Activated naive CD8-positive, alpha-beta T cell (primary cell): Measurements from ENCODE around the gene ACSM5.
"Not testable (repeated sequence)": the region's sequence is repeated elsewhere in the genome, so short reads cannot be mapped to it uniquely, and the experiment has no call there.

Experiments
- H3K27ac Mint-ChIP-seq: one replicate; pipeline ENCODE4 v1.8.0; 2021; ENCODE audit warnings: mixed read lengths
- H3K27me3 Mint-ChIP-seq: one replicate; pipeline ENCODE4 v1.8.0; 2021; ENCODE audit warnings: mixed read lengths
- H3K36me3 Mint-ChIP-seq: one replicate; pipeline ENCODE4 v1.8.0; 2021; ENCODE audit warnings: mixed read lengths
- H3K4me1 Mint-ChIP-seq: one replicate; pipeline ENCODE4 v1.8.0; 2021; ENCODE audit warnings: low read depth, mixed read lengths
- H3K4me3 Mint-ChIP-seq: one replicate; pipeline ENCODE4 v1.8.0; 2021; ENCODE audit warnings: mild to moderate bottlenecking, mixed read lengths
- H3K9me3 Mint-ChIP-seq: one replicate; pipeline ENCODE4 v1.8.0; 2021; ENCODE audit warnings: low read depth, mixed read lengths

The ACSM5 gene

GRCh38 chr16:20421748-20422147 is 12.4 kb downstream of the ACSM5 start:
- H3K4me3 Mint-ChIP-seq, H3K9me3 Mint-ChIP-seq: not testable (repeated sequence)

GRCh38 chr16:20423772-20424128 is 14.4 kb downstream of the ACSM5 start:
- H3K27me3 Mint-ChIP-seq, H3K4me1 Mint-ChIP-seq, H3K4me3 Mint-ChIP-seq, H3K36me3 Mint-ChIP-seq, H3K9me3 Mint-ChIP-seq, H3K27ac Mint-ChIP-seq: not testable (repeated sequence)

More at GRCh38 chr16:20421748-20422147, 12.4 kb downstream of the ACSM5 start:
- H3K36me3 Mint-ChIP-seq, H3K27ac Mint-ChIP-seq, H3K4me1 Mint-ChIP-seq, H3K27me3 Mint-ChIP-seq: not testable (repeated sequence)

DNA sequence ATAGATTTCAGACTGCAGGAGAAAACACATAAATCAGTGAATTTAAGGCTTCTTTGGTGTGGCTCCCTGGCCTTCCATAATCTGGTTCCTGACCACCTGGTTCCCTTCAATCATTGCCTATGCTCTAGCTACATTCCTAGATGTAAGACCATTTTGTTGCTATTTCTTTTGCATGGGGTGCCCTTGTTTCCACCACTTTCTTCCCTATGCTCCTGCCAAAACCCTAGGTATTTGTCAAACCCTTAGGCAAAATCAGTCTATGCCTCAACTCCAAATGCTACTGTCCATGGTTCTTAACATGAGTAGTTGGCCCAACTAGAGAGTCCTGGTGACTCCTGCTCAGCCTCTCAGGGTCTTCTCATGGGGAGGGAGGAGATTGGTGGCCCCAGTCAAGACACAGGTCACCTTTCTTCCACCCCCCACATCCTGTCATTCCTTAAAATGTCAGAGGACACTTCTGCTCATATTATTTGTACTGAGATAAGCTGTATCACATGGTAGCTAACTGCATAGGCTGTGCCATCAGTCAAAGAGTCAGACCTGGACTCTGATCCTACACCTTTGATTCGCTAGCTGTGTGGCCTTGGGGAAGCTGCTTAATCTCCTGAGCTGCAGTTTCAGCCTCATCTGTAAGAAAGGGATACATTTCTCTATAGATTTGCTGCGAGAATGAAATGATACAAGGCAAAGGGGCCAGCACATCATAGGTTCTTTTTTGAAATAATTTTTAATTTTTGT is 15.0 kb downstream of the ACSM5 start:
- no peaks in the 10 kb centered on the region for H3K4me1 Mint-ChIP-seq
- no peaks in the 10 kb centered on the region for H3K9me3 Mint-ChIP-seq
- peaks cover 2% of the 10 kb centered on the region for H3K27me3 Mint-ChIP-seq
- no peak overlapping the region for H3K27ac Mint-ChIP-seq
- no peak overlapping the region for H3K4me3 Mint-ChIP-seq
- H3K36me3 Mint-ChIP-seq: no peaks in the 10 kb centered on the region

DNA sequence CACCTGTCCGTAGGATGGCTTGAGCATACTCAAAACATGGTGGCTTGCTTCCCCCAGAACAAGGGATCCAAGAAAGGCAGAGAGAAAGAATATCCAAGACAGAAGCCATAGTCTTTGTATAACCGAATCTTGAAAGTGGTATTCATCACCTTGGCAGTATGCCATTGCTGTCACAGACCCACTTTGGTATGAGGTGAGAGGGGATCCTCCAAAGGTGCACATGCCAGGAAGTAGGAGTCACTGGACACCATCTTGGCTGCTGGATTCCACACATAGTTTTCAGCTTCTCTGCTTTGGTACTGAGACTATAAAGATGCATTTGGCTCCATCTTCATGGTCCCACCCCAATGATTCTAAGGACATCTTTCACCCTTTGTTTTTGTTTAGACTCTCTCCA is 18.1 kb downstream of the ACSM5 start:
- H3K27ac Mint-ChIP-seq, H3K27me3 Mint-ChIP-seq, H3K9me3 Mint-ChIP-seq, H3K36me3 Mint-ChIP-seq, H3K4me1 Mint-ChIP-seq, H3K4me3 Mint-ChIP-seq: not testable (repeated sequence)

- not testable (repeated sequence) for H3K36me3 Mint-ChIP-seq, H3K4me3 Mint-ChIP-seq, H3K27ac Mint-ChIP-seq, H3K4me1 Mint-ChIP-seq, H3K27me3 Mint-ChIP-seq, H3K9me3 Mint-ChIP-seq
Observed at GRCh38 chr16:20429499-20429898, 20.2 kb downstream of the ACSM5 start.

DNA sequence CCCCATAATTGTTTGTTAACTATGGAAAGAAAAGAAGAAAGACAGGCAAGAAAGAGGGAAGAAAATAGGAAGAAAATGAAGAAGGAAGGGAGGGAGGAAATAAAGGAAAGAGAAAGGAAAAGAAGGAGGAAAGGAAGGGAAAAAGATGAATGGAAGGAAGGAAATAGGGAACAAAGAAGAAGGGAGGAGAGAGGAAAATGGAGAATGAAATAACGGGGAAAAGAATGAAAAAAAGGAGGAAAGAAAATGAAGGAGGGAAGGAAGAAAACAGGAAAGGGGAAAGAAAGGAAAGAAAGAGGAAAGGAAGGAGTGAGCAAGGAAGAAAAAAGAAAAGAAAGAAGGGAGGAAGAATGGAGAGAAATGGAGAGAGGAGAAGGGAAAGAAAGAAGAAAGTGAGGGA is 21.1 kb downstream of the ACSM5 start:
- not testable (repeated sequence) for H3K4me3 Mint-ChIP-seq, H3K9me3 Mint-ChIP-seq, H3K27me3 Mint-ChIP-seq, H3K4me1 Mint-ChIP-seq, H3K27ac Mint-ChIP-seq, H3K36me3 Mint-ChIP-seq

DNA sequence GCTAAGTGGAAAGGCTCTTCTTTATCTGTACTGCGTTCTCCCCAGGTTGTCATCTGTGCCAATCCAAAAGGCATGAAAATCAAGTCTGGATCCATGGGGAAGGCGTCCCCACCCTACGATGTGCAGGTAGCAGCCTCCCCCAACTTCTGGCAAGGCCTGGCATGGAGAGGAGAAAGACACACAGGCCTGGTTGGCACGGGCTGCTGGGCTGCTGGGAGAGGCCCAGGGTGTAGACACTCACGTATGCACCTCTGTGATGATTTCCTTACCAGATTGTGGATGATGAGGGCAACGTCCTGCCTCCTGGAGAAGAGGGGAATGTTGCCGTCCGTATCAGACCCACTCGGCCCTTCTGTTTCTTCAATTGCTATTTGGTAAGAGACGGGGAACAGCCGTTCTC is 21.6 kb downstream of the ACSM5 start:
- H3K4me1 Mint-ChIP-seq: no peaks in the 10 kb centered on the region
- H3K36me3 Mint-ChIP-seq: no peaks in the 10 kb centered on the region
- H3K9me3 Mint-ChIP-seq: no peaks in the 10 kb centered on the region
- no peak overlapping the region for H3K4me3 Mint-ChIP-seq
- peaks cover 2% of the 10 kb centered on the region for H3K27me3 Mint-ChIP-seq
- H3K27ac Mint-ChIP-seq: no peak overlapping the region

GRCh38 chr16:20438950-20439349 is 29.6 kb downstream of the ACSM5 start:
- H3K4me1 Mint-ChIP-seq, H3K4me3 Mint-ChIP-seq, H3K27me3 Mint-ChIP-seq, H3K27ac Mint-ChIP-seq, H3K36me3 Mint-ChIP-seq, H3K9me3 Mint-ChIP-seq: not testable (repeated sequence)

- not testable (repeated sequence) for H3K4me1 Mint-ChIP-seq, H3K9me3 Mint-ChIP-seq, H3K4me3 Mint-ChIP-seq, H3K27me3 Mint-ChIP-seq, H3K27ac Mint-ChIP-seq, H3K36me3 Mint-ChIP-seq
Observed at GRCh38 chr16:20439820-20440231, 30.5 kb downstream of the ACSM5 start.

GRCh38 chr16:20440731-20441130 is 31.4 kb downstream of the ACSM5 start:
- H3K27me3 Mint-ChIP-seq, H3K9me3 Mint-ChIP-seq, H3K4me1 Mint-ChIP-seq, H3K27ac Mint-ChIP-seq, H3K4me3 Mint-ChIP-seq, H3K36me3 Mint-ChIP-seq: not testable (repeated sequence)

DNA sequence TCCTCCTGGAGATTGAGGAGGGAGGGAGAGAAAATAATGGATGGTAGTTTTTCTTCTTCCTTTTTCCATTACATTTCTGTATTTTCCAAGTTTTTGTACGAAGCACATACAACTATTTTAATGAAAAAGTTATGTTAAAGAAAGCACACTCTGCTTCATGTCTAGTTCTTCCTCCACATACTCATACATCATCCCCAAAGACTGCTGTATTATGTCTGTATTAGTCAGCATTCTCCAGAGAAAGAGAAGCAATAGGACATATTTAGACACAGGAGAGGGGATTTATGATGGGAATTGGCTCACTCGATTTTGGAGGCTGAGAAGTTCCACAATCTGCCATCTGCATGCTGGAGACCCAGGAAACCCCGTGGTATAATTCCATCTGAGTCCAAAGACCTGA is 31.9 kb downstream of the ACSM5 start:
- H3K36me3 Mint-ChIP-seq: no peaks in the 10 kb centered on the region
- no peaks in the 10 kb centered on the region for H3K9me3 Mint-ChIP-seq
- H3K4me1 Mint-ChIP-seq: no peaks in the 10 kb centered on the region
- H3K27ac Mint-ChIP-seq: no peak overlapping the region
- no peaks in the 10 kb centered on the region for H3K27me3 Mint-ChIP-seq
- H3K4me3 Mint-ChIP-seq: no peak overlapping the region

DNA sequence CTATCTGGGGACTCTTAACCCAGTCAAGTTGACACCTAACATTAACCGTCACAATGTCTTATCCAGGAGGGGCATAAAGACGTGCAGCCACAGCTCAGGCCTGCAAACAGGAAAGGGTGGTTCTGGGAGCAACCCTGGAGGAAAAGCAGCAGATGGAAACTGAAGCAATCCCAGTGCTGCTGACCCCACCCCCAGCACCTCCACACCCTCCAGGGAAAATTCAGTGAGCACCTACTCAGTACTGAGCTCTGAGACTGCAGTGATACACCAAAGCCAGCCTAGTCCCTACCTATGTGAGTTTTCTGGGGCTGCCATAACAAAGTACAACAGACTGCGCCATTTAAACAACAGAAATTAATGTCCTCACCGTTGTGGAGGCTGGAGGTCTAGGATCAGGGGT is 32.5 kb downstream of the ACSM5 start:
- H3K9me3 Mint-ChIP-seq, H3K4me1 Mint-ChIP-seq, H3K27ac Mint-ChIP-seq, H3K4me3 Mint-ChIP-seq, H3K27me3 Mint-ChIP-seq, H3K36me3 Mint-ChIP-seq: not testable (repeated sequence)

- not testable (repeated sequence) for H3K36me3 Mint-ChIP-seq, H3K27me3 Mint-ChIP-seq, H3K27ac Mint-ChIP-seq, H3K4me3 Mint-ChIP-seq, H3K9me3 Mint-ChIP-seq, H3K4me1 Mint-ChIP-seq
Observed at GRCh38 chr16:20446652-20447393, 37.5 kb downstream of the ACSM5 start.

- H3K27me3 Mint-ChIP-seq, H3K9me3 Mint-ChIP-seq, H3K4me3 Mint-ChIP-seq, H3K36me3 Mint-ChIP-seq, H3K4me1 Mint-ChIP-seq, H3K27ac Mint-ChIP-seq: not testable (repeated sequence)
Observed at GRCh38 chr16:20451364-20451763, 42.0 kb downstream of the ACSM5 start, which contains the start of gene ACSM2A. TSS of gene ACSM2A (plus strand) at chr16:20451521. CDS start at chr16:20460115, 8,594 bp downstream.

GRCh38 chr16:20453633-20454032 is 44.3 kb downstream of the ACSM5 start:
- H3K4me3 Mint-ChIP-seq, H3K27ac Mint-ChIP-seq: not testable (repeated sequence)

DNA sequence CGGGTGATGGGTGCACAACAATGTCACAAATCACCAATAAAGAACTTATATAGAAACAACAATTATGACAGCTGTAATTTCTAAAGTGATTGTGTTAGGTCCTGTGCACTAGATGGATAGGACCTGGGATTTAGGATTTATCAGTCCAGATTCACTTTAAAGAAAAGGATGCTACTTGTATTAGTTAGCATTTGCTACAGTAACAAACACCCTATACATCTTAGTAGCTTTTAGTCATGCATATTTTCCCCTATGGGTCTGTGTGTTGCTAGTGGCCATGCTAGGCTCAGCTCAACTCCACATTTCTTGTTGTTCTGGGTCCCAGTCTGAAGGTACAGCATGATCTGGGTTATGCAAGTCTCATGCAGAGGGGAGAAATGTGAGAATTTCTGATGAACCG is 49.9 kb downstream of the ACSM5 start:
- not testable (repeated sequence) for H3K27ac Mint-ChIP-seq, H3K4me1 Mint-ChIP-seq, H3K4me3 Mint-ChIP-seq, H3K9me3 Mint-ChIP-seq, H3K36me3 Mint-ChIP-seq, H3K27me3 Mint-ChIP-seq

More at GRCh38 chr16:20453633-20454032, 44.3 kb downstream of the ACSM5 start:
- not testable (repeated sequence) for H3K9me3 Mint-ChIP-seq, H3K4me1 Mint-ChIP-seq, H3K36me3 Mint-ChIP-seq, H3K27me3 Mint-ChIP-seq
